WTC11 (cell line): ENCODE results near the gene ELMO1. TPM values are rescaled to one million over a fixed set of nuclear protein-coding genes. Genes with fewer than 3 reads are reported as not detected.

Source experiments
- ATAC-seq: fragments of 200-7000 bp; cut with Tn5 transposase; 2 replicates; pipeline ENCODE4 v1.10.0; 2021; ENCODE audit warnings: mild to moderate bottlenecking, moderate library complexity
- CTCF ChIA-PET: fragments of 300-600 bp; sonication (Branson Sonifier 250); formaldehyde crosslinking; loops from one replicate; lab custom pipeline; 2021; ENCODE audit warnings: antibody characterized with exemption; lab: Charles Lee
- POLR2A ChIA-PET: fragments of 350-600 bp; sonication (Branson Sonifier 250); formaldehyde crosslinking; loops from one replicate; lab custom pipeline; 2021; ENCODE audit warnings: antibody characterized with exemption; lab: Charles Lee
- DNase-seq: peaks from one replicate; pipeline ENCODE4 v3.0.0; 2021; ENCODE audit warnings: low spot score
- H3K27ac Mint-ChIP-seq: 2 replicates; pipeline ENCODE4 v1.8.0; 2021; ENCODE audit warnings: mixed read lengths
- H3K27me3 Mint-ChIP-seq: 2 replicates; pipeline ENCODE4 v1.8.0; 2021; ENCODE audit warnings: low read depth, mild to moderate bottlenecking, moderate library complexity, mixed read lengths
- H3K36me3 Mint-ChIP-seq: 2 replicates; pipeline ENCODE4 v1.8.0; 2021; ENCODE audit warnings: mixed read lengths
- H3K4me1 Mint-ChIP-seq: 2 replicates; pipeline ENCODE4 v1.8.0; 2022; ENCODE audit warnings: mixed read lengths
- H3K4me3 Mint-ChIP-seq: 2 replicates; pipeline ENCODE4 v1.8.0; 2021; ENCODE audit warnings: mild to moderate bottlenecking, moderate library complexity, mixed read lengths
- H3K9me3 Mint-ChIP-seq: 2 replicates; pipeline ENCODE4 v1.8.0; 2021; ENCODE audit warnings: mixed read lengths
- ATF1 ChIP-seq: sonication (generic); formaldehyde crosslinking; IDR thresholded peaks from 2 replicates; pipeline ENCODE4 v1.8.1; 2023; ENCODE audit warnings: mild to moderate bottlenecking, moderate library complexity, missing genetic modification reagents
- CREB1 ChIP-seq: sonication (generic); formaldehyde crosslinking; IDR thresholded peaks from 2 replicates; pipeline ENCODE4 v1.8.0; 2023; ENCODE audit warnings: mild to moderate bottlenecking, missing genetic modification reagents
- ELF4 ChIP-seq: sonication (generic); formaldehyde crosslinking; IDR thresholded peaks from 2 replicates; pipeline ENCODE4 v1.8.1; 2022; ENCODE audit warnings: low read depth, mild to moderate bottlenecking, moderate library complexity, missing genetic modification reagents
- FOXJ3 ChIP-seq: sonication (generic); formaldehyde crosslinking; IDR thresholded peaks from 2 replicates; pipeline ENCODE4 v1.9.0; 2021; ENCODE audit warnings: missing genetic modification reagents, mild to moderate bottlenecking, borderline replicate concordance
- GRHL2 ChIP-seq: fragments of 250-450 bp; sonication (Bioruptor Pico); IDR thresholded peaks from 2 replicates; pipeline ENCODE4 v1.8.0; 2022; ENCODE audit warnings: mild to moderate bottlenecking, moderate library complexity; ENCODE audit not compliant: insufficient replicate concordance, severe bottlenecking
- KAT7 ChIP-seq: sonication (generic); formaldehyde crosslinking; IDR thresholded peaks from 2 replicates; pipeline ENCODE4 v1.8.1; 2023; ENCODE audit warnings: missing genetic modification reagents, mild to moderate bottlenecking, borderline replicate concordance
- NFATC4 ChIP-seq: fragments of 250-450 bp; sonication (Bioruptor Pico); IDR thresholded peaks from 2 replicates; pipeline ENCODE4 v1.9.0; 2021; ENCODE audit warnings: mild to moderate bottlenecking
- PRRX2 ChIP-seq: fragments of 250-450 bp; sonication (Bioruptor Pico); IDR thresholded peaks from 2 replicates; pipeline ENCODE4 v1.8.0; 2021; ENCODE audit warnings: mild to moderate bottlenecking
- TCF7 ChIP-seq: sonication (generic); formaldehyde crosslinking; IDR thresholded peaks from 2 replicates; pipeline ENCODE4 v1.8.0; 2022; ENCODE audit warnings: mild to moderate bottlenecking, low read depth, missing genetic modification reagents, moderate library complexity
- TEAD1 ChIP-seq: sonication (generic); formaldehyde crosslinking; IDR thresholded peaks from 2 replicates; pipeline ENCODE4 v1.8.0; 2022; ENCODE audit warnings: mild to moderate bottlenecking, missing genetic modification reagents
- ZNF138 ChIP-seq: sonication (generic); formaldehyde crosslinking; conservative IDR thresholded peaks from 2 replicates; pipeline ENCODE4 v1.8.1; 2022; ENCODE audit warnings: mild to moderate bottlenecking, moderate library complexity, missing genetic modification reagents
- ZNF219 ChIP-seq: sonication (generic); formaldehyde crosslinking; IDR thresholded peaks from 2 replicates; pipeline ENCODE4 v1.8.0; 2023; ENCODE audit warnings: missing genetic modification reagents, mild to moderate bottlenecking, borderline replicate concordance
- ZNF317 ChIP-seq: sonication (generic); formaldehyde crosslinking; IDR thresholded peaks from 2 replicates; pipeline ENCODE4 v1.8.1; 2023; ENCODE audit warnings: low read depth, mild to moderate bottlenecking, moderate library complexity, missing genetic modification reagents, borderline replicate concordance
- ZNF532 ChIP-seq: fragments of 250-450 bp; sonication (Bioruptor Pico); IDR thresholded peaks from 2 replicates; pipeline ENCODE4 v1.9.0; 2021; ENCODE audit warnings: mild to moderate bottlenecking, borderline replicate concordance
- total RNA-seq: library from RNA; stranded (reverse); gene quantifications from 3 replicates; pipeline ENCODE4 v1.2.3, GENCODE V29; 2021
- TF ChIP-seq, protein P1 (sequence below): sonication (generic); formaldehyde crosslinking; IDR thresholded peaks from 2 replicates; pipeline ENCODE4 v1.8.1; 2023; ENCODE audit warnings: mild to moderate bottlenecking, missing genetic modification reagents, moderate library complexity
- TF ChIP-seq, protein P2 (sequence below): sonication (generic); formaldehyde crosslinking; IDR thresholded peaks from 2 replicates; pipeline ENCODE4 v1.8.1; 2023; ENCODE audit warnings: mild to moderate bottlenecking, missing genetic modification reagents, moderate library complexity
- TF ChIP-seq, protein P3 (sequence below): fragments of 250-450 bp; sonication (Bioruptor Pico); IDR thresholded peaks from 2 replicates; pipeline ENCODE4 v1.9.0; 2021; ENCODE audit warnings: mild to moderate bottlenecking
- TF ChIP-seq, protein P4 (sequence below): fragments of 200-600 bp; IDR thresholded peaks from 2 replicates; pipeline ENCODE4 v1.8.0; 2022; ENCODE audit warnings: antibody characterized with exemption
- TF ChIP-seq, protein P5 (sequence below): fragments of 250-450 bp; sonication (Bioruptor Pico); IDR thresholded peaks from 2 replicates; pipeline ENCODE4 v2.1.2; 2022; ENCODE audit warnings: mild to moderate bottlenecking, moderate library complexity

Gene ELMO1
- total RNA-seq, 1 experiment from 2014 or later: 19.4 TPM

- H3K4me3 Mint-ChIP-seq: no peak overlapping the region
- DNase-seq (no peak), ATAC-seq (no peak)
- 0 out of 2 replicates have a peak, but pooled peaks cover 4% of the 10 kb centered on the region for H3K9me3 Mint-ChIP-seq
- H3K27ac Mint-ChIP-seq: no peak overlapping the region
- H3K4me1 Mint-ChIP-seq: peaks cover 29% of the 10 kb centered on the region
- ChIA-PET POLR2A (no interaction called here), CTCF (interaction anchor here (0.6 kb wide), 1 partner anchor 132 kb away, joined by 4 read pairs; no protein-coding TSS in a partner anchor)
- TF ChIP-seq GRHL2 (CRISPR knock-in tag) (no peak), CREB1 (CRISPR knock-in tag) (no peak), NFATC4 (CRISPR knock-in tag) (no peak), ZNF317 (CRISPR knock-in tag) (no peak), ELF4 (no peak), ZNF219 (CRISPR knock-in tag) (no peak), KAT7 (CRISPR knock-in tag) (no peak), TEAD1 (CRISPR knock-in tag) (no peak), PRRX2 (no peak), ATF1 (CRISPR knock-in tag) (no peak), FOXJ3 (CRISPR knock-in tag) (no peak)
- TF ChIP-seq, protein P1, sequence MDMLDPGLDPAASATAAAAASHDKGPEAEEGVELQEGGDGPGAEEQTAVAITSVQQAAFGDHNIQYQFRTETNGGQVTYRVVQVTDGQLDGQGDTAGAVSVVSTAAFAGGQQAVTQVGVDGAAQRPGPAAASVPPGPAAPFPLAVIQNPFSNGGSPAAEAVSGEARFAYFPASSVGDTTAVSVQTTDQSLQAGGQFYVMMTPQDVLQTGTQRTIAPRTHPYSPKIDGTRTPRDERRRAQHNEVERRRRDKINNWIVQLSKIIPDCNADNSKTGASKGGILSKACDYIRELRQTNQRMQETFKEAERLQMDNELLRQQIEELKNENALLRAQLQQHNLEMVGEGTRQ (CRISPR knock-in tag): no peak
- TF ChIP-seq, protein P2, sequence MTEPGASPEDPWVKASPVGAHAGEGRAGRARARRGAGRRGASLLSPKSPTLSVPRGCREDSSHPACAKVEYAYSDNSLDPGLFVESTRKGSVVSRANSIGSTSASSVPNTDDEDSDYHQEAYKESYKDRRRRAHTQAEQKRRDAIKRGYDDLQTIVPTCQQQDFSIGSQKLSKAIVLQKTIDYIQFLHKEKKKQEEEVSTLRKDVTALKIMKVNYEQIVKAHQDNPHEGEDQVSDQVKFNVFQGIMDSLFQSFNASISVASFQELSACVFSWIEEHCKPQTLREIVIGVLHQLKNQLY (CRISPR knock-in tag): no peak
- TF ChIP-seq, protein P3, sequence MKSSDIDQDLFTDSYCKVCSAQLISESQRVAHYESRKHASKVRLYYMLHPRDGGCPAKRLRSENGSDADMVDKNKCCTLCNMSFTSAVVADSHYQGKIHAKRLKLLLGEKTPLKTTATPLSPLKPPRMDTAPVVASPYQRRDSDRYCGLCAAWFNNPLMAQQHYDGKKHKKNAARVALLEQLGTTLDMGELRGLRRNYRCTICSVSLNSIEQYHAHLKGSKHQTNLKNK: no peak
- TF ChIP-seq, protein P4, sequence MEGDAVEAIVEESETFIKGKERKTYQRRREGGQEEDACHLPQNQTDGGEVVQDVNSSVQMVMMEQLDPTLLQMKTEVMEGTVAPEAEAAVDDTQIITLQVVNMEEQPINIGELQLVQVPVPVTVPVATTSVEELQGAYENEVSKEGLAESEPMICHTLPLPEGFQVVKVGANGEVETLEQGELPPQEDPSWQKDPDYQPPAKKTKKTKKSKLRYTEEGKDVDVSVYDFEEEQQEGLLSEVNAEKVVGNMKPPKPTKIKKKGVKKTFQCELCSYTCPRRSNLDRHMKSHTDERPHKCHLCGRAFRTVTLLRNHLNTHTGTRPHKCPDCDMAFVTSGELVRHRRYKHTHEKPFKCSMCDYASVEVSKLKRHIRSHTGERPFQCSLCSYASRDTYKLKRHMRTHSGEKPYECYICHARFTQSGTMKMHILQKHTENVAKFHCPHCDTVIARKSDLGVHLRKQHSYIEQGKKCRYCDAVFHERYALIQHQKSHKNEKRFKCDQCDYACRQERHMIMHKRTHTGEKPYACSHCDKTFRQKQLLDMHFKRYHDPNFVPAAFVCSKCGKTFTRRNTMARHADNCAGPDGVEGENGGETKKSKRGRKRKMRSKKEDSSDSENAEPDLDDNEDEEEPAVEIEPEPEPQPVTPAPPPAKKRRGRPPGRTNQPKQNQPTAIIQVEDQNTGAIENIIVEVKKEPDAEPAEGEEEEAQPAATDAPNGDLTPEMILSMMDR: no peak
- TF ChIP-seq, protein P5, sequence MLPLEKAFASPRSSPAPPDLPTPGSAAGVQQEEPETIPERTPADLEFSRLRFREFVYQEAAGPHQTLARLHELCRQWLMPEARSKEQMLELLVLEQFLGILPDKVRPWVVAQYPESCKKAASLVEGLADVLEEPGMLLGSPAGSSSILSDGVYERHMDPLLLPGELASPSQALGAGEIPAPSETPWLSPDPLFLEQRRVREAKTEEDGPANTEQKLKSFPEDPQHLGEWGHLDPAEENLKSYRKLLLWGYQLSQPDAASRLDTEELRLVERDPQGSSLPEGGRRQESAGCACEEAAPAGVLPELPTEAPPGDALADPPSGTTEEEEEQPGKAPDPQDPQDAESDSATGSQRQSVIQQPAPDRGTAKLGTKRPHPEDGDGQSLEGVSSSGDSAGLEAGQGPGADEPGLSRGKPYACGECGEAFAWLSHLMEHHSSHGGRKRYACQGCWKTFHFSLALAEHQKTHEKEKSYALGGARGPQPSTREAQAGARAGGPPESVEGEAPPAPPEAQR: no peak
- H3K27me3 Mint-ChIP-seq: no peaks in the 10 kb centered on the region
- no peaks in the 10 kb centered on the region; the same call in 1 of the 2 replicates for H3K36me3 Mint-ChIP-seq
Observed at GRCh38 chr7:37310327-37311080, 138.2 kb downstream of the ELMO1 start.

DNA sequence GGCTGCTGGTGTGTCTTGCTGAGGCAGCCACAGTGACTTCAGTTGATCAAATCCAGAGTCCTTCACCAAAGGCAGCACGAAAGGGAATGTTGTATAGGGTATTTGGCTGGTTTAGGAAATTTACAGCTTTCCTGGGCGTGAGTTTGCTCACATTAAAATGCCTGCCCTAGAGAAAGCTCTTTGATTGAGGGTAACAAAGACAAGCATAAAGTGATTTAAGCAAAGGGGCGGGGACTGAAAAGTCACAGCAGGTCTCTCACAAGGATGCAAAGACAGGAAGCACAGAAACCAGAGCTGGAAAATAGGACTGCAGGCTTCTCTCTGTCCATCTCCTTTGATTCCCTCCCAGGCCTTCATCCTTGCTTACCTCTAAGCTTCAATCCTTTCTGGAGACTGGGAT is 139.2 kb downstream of the ELMO1 start:
- Mint-ChIP-seq H3K36me3 (no peaks in the 10 kb centered on the region; the same call in 1 of the 2 replicates), H3K4me3 (no peak overlapping the region), H3K27me3 (no peaks in the 10 kb centered on the region), H3K27ac (peak overlapping the region; percentile 41; the same call in 1 of the 2 replicates), H3K9me3 (0 out of 2 replicates have a peak, but pooled peaks cover 4% of the 10 kb centered on the region), H3K4me1 (peaks cover 29% of the 10 kb centered on the region)
- TF ChIP-seq, protein P3: no peak
- TF ChIP-seq ZNF532 (CRISPR knock-in tag) (no peak), ZNF219 (CRISPR knock-in tag) (no peak), TCF7 (CRISPR knock-in tag) (no peak), ZNF138 (no peak)
- ChIA-PET POLR2A (no interaction called here), CTCF (interaction anchor here (1.1 kb wide), 1 partner anchor 182 kb away, joined by 4 read pairs; no protein-coding TSS in a partner anchor)
- ATAC-seq (no peak), DNase-seq (no peak)
